GM18505 (cell line): ENCODE data around the gene TFB2M.

ENCODE experiments used
- ATAC-seq: cut with Tn5 transposase; IDR thresholded peaks from one replicate; pipeline ENCODE4 v1.9.1; 2021; ENCODE audit not compliant: unreplicated experiment
- POLR2A ChIP-seq: IDR thresholded peaks from 4 replicates; pipeline ENCODE4 v1.6.1; 2011; ENCODE audit warnings: borderline replicate concordance; ENCODE audit not compliant: insufficient read depth, insufficient read length; ENCODE audit errors: extremely low read depth

TFB2M gene

DNA sequence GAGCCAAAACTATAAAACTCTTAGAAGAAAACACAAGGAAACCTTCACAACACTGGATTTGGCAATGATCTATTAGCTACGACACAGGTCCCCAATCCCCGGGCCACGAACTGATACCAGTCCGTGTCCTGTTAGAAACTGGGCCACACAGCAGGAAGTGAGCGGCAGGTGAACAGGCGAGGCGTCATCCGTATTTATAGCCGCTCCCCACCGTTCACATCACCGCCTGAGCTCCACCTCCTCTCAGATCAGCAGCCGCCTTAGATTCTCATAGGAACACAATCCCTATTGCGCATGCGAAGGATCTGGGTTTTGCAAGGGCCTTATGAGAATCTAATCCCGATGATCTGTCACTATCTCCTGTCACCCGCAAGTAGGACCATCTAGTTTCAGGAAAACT is 11.9 kb downstream of the TFB2M start:
- no peak for TF ChIP-seq POLR2A
- no peak for ATAC-seq

DNA sequence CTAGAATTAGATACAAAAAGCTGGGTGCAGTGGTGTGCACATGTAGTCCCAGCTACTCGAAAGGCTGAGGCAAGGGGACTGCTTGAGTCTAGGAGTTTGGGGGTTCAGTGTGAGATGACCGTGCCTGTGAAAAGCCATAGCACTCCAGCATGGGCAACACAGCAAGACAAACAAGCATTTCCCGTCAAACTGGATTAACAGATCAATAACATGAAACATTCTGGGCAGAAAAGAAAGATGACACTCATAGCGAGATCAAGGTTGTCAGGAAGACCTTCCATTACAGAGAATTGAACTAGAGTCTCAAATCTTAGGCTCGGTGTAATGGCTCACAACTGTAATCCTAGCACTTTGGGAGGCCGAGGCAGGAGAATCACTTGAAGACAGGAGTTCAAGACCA is 14.0 kb downstream of the TFB2M start:
- no peak for ATAC-seq
- TF ChIP-seq POLR2A = no peak

DNA sequence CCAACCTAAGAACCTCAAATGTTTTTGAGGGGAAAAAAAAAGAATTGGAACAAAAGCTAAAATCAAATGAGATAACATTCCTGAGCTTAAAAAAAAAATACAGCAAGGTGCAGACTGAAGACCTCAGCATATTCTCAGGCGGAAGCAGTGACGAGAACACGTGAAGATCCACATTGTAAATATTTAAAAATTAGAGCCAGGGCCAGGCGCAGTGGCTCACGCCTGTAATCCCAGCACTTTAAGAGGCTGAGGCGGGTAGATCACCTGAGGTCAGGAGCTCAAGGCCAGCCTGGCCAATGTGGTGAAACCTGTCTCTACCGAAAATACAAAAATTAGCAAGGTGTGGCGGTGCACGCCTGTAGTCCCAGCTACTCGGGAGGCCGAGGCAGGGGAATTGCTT is 15.7 kb downstream of the TFB2M start:
- no peak for TF ChIP-seq POLR2A
- ATAC-seq = no peak

DNA sequence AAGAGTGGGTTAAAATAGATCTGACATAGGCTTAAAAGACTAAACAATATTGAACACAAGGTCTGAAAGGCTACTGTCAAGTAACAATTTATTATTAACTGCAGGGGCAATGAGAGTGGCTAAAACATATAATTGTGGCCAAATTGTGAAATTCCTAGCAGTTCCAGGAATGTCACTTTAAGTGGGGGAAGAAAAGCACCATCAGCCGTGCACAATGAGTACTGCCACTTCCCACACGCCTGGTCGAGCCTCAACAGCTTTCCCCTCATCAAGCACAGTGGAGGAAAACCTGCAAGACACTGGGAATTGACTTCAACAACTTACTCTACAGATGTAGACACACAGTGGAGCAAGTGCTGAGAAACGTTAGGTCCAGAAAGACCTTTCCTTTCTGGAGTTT is 16.4 kb downstream of the TFB2M start:
- no peak for ATAC-seq
- TF ChIP-seq POLR2A = no peak

DNA sequence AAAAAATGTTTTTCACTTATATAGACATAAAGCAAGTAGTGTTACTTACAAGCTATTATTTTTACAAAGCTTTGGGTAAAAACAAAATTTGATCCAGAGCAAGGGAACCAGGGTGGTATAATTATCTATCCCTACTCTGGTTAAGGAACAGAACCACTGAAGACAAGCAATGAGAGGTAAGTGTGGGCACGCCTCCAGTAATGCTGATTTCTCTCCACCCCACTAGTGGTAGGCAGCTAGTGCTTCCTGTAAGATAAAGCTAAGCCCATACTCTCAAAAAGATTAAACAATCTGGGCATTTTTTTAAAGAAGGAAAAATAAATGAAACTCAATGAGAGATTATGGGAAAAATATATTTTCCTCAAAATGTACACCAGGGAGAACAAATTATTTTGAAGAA is 22.1 kb downstream of the TFB2M start:
- no peak for ATAC-seq
- TF ChIP-seq POLR2A = no peak

DNA sequence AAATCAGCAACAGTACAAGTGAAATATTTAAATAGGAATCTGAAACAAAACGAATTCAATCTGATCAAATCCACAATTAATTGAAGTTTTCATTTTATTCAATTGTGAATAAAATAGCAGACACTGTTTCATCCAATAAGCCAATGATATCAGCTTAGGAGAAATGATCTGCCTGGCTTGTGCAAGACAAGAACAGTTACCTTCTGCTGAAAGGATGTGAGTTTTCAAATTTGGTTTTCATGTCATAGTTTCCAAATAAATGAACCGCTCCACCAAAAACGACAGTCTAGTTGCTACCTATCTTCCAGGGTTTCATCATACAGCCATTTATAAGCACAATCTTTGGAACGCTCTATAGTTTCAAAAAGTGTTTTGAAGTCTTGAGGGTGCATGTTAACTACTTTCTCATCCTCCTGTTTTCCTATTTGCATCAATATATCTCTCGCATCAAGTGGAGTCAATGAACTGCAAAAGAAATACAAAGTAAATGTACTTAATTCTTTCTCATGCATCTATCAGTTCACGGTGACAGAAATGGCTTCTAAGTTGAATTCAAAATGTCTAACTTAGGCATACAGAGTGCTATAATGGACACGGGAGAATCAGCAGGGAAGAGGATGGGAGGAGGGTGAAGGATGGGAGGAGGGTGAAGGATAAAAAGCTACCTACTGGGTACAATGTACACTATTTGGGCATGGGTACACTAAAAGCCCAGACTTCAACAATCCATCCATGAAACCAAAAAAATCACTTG is 25.1 kb downstream of the TFB2M start:
- no peak for ATAC-seq
- TF ChIP-seq POLR2A = no peak

DNA sequence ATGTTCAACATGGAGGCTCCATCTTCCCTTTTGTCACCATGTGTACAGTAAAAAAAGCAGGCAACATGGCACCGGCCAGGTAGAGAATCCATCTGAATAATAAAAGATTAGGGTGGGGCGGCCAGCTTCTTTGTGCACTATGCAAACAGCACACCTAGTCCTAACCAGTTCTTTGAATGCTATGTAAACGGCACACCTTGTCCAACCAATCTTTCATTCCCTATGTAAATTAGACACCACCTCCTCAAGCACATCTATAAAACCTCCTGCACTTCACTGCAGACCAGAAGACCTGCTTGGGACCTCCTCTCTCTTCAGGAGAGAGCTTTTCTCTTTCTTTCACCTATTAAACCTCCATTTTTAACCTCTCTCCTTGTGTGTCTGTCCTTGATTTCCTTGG is 28.2 kb downstream of the TFB2M start:
- no peak for TF ChIP-seq POLR2A
- ATAC-seq = no peak

DNA sequence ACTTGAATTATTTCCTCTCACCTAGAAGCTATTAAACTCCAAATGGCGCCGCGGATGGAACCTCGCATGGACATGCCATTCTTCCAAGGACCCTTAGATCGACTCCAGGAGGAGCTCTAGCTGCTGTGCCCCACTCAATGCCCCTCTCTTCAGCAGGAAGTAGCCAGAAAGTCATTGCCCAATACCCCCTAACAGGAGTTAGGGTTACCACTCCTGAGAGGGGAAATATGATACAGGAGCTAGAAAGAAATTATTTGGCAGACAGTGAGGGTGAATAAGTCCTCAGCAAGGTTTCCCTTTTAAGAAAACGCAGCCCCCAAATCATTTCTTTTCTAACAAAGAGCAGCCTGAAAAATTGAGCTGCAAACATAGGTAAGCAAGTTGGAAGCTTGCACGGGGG is 28.6 kb downstream of the TFB2M start:
- no peak for TF ChIP-seq POLR2A
- no peak for ATAC-seq

DNA sequence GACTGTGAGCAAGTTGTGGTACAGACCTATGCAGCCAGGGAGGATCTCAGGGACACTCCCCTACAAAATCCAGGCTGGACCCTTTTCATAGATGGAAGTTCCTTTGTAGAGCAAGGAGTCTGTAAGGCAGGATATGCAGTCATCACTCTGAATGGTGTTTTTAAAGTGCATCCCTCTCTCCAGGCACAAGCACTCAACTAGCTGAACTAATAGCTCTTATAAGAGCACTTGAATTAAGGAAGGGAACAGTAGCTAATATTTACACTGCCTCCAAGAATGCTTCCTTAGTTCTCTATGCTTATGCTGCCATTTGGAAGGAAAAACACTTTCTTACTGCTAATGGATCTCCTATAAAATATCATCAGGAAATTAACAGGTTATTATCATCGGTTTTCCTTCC is 31.9 kb downstream of the TFB2M start:
- no peak for TF ChIP-seq POLR2A
- no peak for ATAC-seq

DNA sequence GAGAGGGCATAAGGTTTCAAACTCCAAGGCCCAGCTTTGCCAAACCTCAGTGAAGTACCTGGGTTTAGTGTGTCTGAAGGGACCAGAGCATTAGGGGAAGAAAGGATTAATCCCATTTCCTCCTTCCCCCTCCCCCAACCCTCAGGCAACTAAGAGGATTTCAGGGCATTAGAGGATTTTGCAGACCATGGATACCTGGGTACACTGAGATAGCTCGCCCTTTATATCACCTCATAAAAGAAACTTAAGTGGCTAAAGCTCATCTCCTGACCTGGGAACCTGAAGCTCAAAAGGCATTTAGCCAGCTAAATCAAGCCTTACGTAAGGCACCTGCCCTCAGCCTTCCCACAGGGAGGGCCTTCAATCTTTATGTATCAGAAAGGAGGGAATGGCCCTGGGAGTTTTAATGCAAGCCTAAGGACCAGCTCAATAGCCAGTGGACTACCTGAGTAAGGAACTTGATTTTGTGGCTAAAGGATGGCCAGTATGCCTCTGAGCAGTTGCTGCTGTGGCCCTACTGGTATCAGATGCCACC is 32.6 kb downstream of the TFB2M start:
- no peak for ATAC-seq
- no peak for TF ChIP-seq POLR2A

DNA sequence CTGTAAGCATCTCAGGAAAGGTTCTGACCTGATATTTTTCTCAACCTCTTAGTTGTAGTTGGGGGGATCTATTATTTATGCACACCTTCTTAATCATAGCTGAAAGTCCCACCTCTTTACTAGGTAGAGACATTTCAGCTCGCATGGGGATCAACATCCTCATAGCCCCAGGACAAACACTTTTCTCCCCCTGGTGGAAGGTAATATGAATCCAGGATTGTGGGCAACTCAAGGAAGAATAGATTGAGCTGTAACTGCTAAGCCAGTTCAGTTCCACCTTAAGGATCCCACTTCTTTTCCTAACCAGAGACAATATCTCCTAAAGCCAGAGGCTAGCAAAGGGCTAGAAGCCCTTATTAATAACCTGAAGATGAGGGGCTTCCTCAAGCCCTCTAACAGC is 33.5 kb downstream of the TFB2M start:
- ATAC-seq = no peak
- TF ChIP-seq POLR2A = no peak

DNA sequence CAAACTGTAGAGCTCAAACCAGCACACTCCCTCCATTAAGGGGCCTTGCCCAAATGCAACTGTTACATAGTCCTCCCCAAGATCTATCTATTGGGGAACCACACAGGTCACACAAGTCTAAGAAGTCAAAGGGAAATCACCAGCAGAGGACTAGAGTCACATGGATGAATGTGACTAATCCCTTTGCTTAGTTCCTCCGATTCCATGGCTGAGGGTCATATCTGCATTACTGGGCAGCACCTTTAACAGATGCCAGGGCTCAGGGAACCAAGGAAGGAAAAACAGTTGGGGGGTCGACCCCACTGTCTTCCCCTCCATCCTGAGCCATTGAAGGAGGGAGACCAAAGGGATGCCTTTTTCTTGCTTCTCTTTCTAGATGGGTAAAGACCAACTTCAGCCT is 35.6 kb downstream of the TFB2M start:
- no peak for TF ChIP-seq POLR2A
- no peak for ATAC-seq

DNA sequence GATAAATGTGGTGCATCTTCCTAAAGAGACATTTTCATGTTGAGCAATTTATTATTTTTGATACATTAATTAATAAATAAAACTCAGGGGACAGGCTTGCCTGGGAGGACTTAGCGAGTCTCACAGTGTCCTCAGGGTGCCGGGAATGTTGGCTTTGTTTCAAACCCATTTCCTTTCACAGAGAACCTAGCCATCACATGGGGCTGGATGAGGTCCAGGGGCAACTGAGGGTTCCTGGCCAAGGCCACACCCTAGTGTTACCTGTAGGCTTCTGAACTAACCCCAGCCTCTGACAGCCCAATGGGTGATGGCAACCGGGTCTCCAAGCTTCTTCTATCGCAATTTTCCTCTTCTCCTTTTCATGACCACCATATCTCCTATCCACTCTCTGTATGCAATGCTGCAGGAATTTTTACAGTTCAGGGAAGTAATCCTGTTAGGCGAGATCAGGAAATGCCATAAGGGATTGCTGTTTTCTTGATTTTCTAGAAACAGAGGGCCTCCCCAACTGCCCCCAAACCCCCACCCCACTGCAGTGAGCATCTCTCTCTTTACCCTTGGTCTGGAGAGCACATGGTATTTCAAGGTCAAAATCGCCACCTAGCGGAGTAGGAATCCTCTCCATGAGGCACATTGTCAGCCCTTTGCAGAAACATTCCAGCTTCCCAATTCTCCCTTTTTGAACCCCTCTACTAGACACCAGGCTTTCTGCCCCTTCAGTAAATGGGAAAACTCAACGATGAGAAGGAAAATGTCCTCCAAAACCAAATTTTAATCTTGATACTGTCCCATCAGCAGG is 36.9 kb downstream of the TFB2M start:
- TF ChIP-seq POLR2A = no peak
- ATAC-seq = no peak
